Left colon (tissue), 2 donors: ENCODE data around the gene CCDC201. TPM values are rescaled to one million over a fixed set of nuclear protein-coding genes. Genes with fewer than 3 reads are reported as not detected.

Experiments
- total RNA-seq, 2 donors: library from RNA; stranded (reverse); fragmentation: NEBNext Ultra II Directional; extraction: Animal tissue kit (Norgen Biotek cat#: 25700); gene quantifications; one replicate each; pipeline ENCODE4 v1.2.1, GENCODE V29; 2021
- donor health status: DM: no; HTN: no; CAD: no.
- donor health status: DM: yes; HTN: yes; CAD: no.

The CCDC201 gene
- total RNA-seq, 2 donors from 2014 or later: not detected

Other genes starting within 250 kb of the CCDC201 start
- gene IGFBP1, start 15.4 kb upstream of the CCDC201 start, total RNA-seq: not detected
- 10 to 100 TPM; 30.9 to 38.0 TPM for gene IGFBP3, start 48.2 kb upstream of the CCDC201 start, total RNA-seq